Heart left ventricle (tissue), 13 donors: ENCODE results near the gene SMG7.

Source experiments
- POLR2A ChIP-seq, 2 donors: fragments of 450-650 bp; IDR thresholded peaks; one replicate each; pipeline ENCODE4 v1.6.1; 2017; ENCODE audit warnings: antibody characterized with exemption in 2 of 2, mild to moderate bottlenecking in 2 of 2, moderate library complexity in 2 of 2
- TF ChIP-seq, protein P1 (sequence below), 12 donors: fragments of 200-600 bp; sonication (generic) in 4 of 12; IDR thresholded peaks; one replicate each; pipeline versions ENCODE4 v1.5.0 to v1.8.0; 2018 to 2022; ENCODE audit warnings: antibody characterized with exemption in 12 of 12, mild to moderate bottlenecking in 5 of 12
- donor health status: ischemic (EF 13 %, LVEDD 7.1; RV severe dilation, severe dysfunction).
- donor health status: DM: no; HTN: yes; CAD: no.
- donor health status: DM: no; HTN: no; CAD: no.
- donor health status: ischemic (EF 25% LVEDD 6.9; RV normal size, moderate dysfunction).
- donor health status: ischemic (EF 25% LVEDD 5.7; RV mildly dilated, moderate dysfunction).
- donor health status: ischemic (EF 35%, LVEDD 5.7; RV mildly dilated, moderate dysfunction).
- donor health status: nonischemic (EF 11% LVEDD 7.7; RV severe dilation, severe dysfunction).
- donor health status: DM: yes; HTN: yes; CAD: no.
- donor health status: PGD.
- donor health status: ischemic (EF 29% LVEDD 5.4; RV normal size, mild dysfunction).
- donor health status: nonischemic (EF 23%, LVEDD 6.1; RV moderate dilation, normal function).

DNA sequence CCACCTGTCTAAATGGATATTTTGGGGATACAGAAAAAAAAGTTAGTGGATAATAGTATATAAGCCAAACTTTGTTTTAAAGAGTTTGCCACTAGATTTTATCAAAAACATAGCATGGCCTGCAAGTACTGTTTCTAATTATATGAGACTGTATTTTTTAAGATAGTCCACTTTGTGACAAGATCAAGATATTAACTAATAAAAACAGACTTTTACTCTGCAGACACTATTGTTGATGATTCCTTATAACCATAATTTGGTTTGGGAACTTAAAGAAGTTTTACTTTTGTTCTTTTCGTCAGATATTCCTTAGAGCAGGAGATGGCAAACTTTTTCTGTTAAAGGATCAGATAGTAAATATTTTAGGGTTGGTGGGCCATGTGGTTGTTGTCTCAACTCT is 36.4 kb downstream of the SMG7 start:
- TF ChIP-seq, protein P1, sequence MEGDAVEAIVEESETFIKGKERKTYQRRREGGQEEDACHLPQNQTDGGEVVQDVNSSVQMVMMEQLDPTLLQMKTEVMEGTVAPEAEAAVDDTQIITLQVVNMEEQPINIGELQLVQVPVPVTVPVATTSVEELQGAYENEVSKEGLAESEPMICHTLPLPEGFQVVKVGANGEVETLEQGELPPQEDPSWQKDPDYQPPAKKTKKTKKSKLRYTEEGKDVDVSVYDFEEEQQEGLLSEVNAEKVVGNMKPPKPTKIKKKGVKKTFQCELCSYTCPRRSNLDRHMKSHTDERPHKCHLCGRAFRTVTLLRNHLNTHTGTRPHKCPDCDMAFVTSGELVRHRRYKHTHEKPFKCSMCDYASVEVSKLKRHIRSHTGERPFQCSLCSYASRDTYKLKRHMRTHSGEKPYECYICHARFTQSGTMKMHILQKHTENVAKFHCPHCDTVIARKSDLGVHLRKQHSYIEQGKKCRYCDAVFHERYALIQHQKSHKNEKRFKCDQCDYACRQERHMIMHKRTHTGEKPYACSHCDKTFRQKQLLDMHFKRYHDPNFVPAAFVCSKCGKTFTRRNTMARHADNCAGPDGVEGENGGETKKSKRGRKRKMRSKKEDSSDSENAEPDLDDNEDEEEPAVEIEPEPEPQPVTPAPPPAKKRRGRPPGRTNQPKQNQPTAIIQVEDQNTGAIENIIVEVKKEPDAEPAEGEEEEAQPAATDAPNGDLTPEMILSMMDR (IDR thresholded peaks at IDR 0.05): no peak
- no peak for TF ChIP-seq POLR2A (IDR thresholded peaks at IDR 0.05)
